GM18499 (cell line): ENCODE data around the gene LINGO3.

Experiments
- ATAC-seq: cut with Tn5 transposase; IDR thresholded peaks from one replicate; pipeline ENCODE4 v1.9.1; 2021; ENCODE audit warnings: moderate number of reproducible peaks; ENCODE audit not compliant: insufficient read depth, unreplicated experiment

The LINGO3 gene

DNA sequence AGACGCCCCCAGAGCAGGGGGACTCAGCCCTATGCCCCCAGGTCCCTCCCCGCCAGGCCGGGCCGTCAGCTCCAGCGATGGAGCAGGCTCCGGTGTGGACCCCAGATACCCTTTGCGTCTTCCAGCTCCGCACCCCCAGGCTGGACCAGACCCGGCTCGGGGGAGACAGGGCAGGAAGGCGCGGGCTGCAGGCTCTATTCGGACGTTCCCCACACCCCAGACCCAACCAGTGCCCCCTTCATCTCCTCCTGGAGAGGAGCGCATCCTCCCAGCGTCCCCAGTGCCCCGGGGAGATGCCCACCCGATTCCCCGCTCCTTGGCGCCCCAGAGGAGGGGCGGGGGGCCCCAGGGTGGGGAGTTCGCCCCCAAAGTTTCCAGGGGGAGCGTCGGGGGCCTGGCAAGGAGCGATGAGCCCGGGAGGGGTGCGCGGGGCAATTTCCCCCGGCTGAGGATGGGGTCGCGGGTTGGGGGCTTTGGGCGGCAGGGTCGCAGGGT, 389 bp downstream of the LINGO3 start:
- no peak for ATAC-seq

GRCh38 chr19:2306971-2307370, 983 bp downstream of the LINGO3 start:
- no peak for ATAC-seq

GRCh38 chr19:2306281-2306806, 1.6 kb downstream of the LINGO3 start:
- ATAC-seq = no peak

GRCh38 chr19:2305452-2306280, 2.3 kb downstream of the LINGO3 start:
- no peak for ATAC-seq

DNA sequence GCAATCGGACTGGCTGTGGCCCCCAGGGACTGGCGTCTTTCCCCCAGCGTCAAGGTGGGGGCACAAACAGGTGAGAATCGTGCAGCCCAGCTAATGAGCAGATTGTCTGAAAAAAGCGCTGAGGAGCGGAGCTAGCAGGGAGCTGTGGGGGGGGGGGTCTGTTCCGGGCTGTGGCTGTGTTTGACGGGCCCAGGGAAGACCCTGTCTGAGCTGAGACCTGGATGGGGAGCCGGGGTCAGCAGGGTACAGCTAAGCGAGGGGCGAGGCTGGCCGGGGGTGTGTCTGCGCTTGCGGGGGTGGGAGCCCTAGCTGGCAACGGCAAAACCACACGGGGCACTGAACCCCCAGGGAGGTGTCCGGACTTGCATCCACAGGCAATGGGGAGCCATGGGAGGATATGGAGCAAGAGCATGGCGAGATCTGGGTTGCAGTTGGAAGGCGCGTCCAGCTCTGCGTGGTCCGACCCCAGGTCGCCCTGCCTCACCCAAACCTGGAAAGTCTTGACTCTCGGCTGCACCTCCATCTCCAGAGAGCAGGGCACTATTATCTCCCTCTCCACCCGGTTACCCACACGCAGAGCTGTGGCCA, 4.6 kb downstream of the LINGO3 start:
- no peak for ATAC-seq

GRCh38 chr19:2302319-2303210, 5.4 kb downstream of the LINGO3 start:
- no peak for ATAC-seq

DNA sequence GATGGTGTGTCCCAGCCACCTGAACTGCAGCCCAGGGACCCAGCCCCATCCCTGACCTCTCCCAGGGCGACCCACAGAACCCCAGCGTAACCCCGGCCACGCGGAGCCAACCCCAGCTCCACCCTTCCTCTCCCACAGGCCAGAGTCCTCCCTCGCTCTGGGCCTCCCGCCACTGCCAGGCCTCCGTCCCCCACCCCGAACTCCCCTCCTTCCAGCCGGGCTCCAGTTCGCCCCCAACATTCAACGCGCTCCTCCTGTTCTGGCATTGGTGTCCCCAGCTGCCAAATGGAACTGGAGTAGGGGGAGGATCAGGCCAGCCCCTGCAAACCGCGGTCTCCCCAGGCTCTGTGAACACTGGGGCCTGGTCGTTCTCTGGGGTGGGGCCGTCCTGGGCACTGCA, 7.4 kb downstream of the LINGO3 start:
- ATAC-seq = no peak

- ATAC-seq = no peak
Observed at GRCh38 chr19:2296141-2296540, 11.8 kb downstream of the LINGO3 start.

DNA sequence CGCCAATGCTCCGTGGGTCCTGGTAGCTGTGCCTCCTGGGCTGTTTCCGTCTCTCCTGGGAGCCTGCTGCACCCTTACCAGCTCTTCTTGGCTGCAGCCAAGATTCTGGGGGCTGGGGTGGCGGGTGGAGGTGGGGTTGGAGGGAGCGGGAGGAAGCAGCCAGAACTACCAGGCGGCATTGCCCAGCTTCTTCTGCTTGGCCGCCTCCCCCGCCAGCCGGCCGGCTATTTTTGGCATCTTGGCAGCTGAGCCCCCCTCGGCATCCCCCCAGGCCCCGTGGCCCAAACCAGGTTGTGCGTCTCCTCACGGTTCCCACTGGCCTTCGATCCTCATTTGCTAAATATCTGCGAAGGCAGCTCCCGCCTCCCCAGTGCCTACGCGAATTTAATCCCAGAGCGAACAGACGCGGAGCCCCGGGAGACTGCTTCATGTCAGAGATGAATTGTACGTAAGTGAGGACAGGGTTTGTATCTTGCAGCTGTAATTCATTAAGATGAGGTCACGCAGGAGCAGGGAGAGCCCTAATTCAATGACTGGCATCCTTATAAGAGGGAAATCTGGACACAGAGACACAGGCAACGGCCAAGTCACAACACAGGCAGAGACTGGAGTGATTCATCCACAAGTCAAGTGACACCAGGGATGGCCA, 13.1 kb downstream of the LINGO3 start:
- ATAC-seq = no peak

DNA sequence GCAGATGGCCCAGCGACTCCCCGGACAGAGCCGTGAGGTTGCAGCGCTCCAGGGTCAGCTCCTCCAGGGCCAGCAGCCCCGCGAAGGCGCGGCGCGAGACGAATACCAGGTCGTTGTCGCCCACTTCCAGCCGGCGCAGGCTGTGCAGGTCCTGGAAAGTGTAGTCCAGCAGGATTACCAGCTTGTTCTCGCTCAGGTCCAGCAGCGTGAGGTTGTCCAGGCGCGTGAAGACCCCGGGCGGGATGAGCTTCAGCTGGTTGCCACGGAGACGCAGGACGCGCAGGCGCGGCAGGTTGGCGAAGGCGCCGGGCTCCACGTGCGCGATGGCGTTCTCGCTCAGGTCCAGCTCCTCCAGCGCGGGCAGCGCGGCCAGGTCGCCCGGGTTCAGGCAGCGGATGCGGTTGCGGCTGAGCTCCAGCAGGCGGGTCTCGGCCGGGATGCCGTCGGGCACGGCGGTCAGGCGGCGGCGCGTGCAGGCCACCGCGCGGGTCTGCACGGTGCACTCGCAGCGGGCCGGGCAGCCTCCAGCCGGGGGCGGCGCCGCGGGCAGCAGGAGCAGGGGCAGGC, 16.7 kb downstream of the LINGO3 start:
- ATAC-seq = no peak

GRCh38 chr19:2290441-2291184, 17.3 kb downstream of the LINGO3 start:
- ATAC-seq = no peak

DNA sequence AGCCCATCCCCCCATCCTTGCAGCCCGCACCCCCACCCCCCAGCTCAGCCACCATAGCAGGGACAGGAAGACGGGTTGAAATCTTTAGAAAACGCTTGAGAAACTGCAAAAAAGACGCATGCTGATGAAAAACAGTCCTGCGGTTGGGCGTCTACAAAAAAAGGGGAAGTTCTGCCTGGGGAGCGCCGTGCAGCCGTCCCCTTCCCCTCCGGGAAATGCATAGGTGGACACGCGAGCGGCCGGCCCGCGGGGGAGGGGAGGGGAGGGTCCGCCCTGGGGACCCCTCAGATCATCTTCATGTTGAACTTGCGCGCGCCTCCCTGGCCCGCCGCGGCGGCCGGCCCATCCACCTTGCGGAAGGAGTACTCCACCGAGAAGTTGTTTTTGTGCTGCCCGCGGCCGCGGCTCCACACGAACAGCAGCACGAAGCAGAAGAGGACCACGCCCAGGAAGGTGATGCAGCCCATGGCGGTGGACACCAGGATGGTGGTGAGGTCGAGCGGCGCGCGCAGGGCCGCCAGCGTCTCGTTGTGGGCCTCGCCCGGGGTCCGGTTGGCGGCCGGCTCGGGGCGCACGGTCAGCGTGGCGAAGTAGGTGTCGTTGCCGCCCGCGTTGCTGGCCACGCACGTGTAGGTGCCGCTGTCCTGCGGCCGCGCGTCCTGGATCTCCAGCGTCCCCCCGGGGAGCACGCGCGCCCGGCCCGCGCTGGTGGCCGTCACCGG, 18.1 kb downstream of the LINGO3 start:
- ATAC-seq = no peak

GRCh38 chr19:2288818-2289713, 18.9 kb downstream of the LINGO3 start:
- no peak for ATAC-seq

- ATAC-seq = no peak
Observed at GRCh38 chr19:2288338-2288817, 19.6 kb downstream of the LINGO3 start.

DNA sequence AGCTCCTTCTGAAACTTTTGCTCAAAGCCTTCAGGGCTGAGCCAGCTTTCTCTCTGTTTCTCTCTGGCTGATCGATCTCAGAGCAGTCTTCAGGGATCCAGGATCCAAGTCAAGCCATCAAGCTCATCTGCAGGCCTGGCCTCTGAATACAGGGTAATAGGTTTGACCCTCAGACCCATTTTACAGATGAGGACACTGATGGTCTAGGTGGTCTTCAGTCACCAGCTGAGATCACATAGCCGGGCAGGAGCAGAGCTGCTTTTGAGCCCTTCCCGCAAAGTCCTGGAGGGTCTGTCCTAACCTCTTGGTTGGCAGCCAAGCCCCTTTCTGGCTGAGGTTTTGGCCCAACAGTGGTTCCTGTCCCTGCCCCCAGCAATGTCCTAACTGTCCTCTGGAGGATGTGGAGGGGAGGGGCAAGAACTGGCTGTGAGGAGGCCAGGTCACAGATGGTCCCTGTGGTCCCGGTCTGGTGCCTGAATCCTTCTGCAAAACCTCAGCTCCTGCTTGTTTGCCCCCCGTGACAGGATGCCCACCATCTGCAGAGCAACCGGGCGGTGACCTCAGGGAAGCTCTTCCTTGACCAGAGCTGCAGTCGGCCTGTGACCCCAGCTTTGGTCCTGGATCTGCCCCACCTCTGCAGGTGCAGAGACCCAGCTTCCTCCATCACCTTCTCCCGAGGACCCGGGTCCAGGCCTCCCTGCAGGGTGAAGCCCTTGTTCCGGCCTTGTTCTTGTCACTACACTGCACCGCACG, 20.2 kb downstream of the LINGO3 start:
- ATAC-seq = no peak

DNA sequence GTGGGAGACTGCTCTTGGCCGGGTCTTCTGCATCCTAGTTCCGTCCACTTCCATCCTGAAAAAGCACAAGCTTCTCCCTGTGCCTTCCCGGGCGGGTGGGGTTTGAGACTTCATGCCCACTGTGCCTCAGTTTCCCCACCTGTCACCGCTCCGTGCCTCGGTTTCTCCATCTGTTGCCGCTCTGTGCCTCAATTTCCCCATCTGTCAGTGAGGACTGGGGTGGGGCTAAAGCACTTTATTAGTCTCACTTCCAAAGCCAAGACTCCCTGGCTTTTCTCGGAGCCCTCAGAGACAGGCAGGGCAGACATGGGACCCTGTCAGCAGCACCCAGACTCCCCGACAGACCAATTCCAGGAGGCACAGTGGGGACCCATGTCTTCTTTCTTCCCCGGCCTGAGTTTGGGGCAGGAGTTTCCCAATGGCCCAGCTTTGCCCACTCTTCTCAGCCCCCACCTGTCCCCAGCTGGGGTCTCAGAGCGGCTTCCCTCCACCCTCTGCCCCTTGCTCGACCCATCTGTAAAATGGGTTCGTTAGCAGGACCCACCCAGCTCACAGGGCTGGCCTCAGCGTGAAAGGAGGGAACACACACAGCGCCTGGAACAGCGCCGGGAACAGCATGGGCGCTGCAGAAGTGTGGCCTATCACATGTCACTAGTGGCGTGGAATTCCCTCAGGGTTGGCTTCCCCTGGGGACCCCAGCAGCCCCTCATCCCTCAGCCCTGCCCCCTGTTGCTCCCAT, 21.4 kb downstream of the LINGO3 start:
- ATAC-seq = no peak
